NCI-H460 (cell line): ENCODE results near the gene RTKN. TPM values are rescaled to one million over a fixed set of nuclear protein-coding genes. Genes with fewer than 3 reads are reported as not detected.

ENCODE experiments used
- DNase-seq: peaks from one replicate; pipeline ENCODE4 v3.0.0-alpha.2; 2016; ENCODE audit warnings: low read depth; ENCODE audit errors: extremely low read depth
- total RNA-seq: library from RNA; depleted of rRNA; stranded (reverse); fragments of >200 nt; shearing (Covaris generic); gene quantifications from 2 replicates; pipeline ENCODE4 v1.2.3, GENCODE V29; 2014

Gene RTKN
- total RNA-seq, 1 experiment from 2014 or later: 15.7 TPM

GRCh38 chr2:74440378-74441169 lies 1.2 kb downstream of the RTKN start:
- peak; percentile 67 for DNase-seq

- no peak for DNase-seq
Observed at GRCh38 chr2:74439803-74440377, 1.8 kb downstream of the RTKN start.

- DNase-seq: no peak
Observed at GRCh38 chr2:74439373-74439772, 2.4 kb downstream of the RTKN start.

- no peak for DNase-seq
Observed at GRCh38 chr2:74438248-74438647, 3.5 kb downstream of the RTKN start.

GRCh38 chr2:74436848-74437695 lies 4.7 kb downstream of the RTKN start:
- DNase-seq: no peak

- DNase-seq: no peak
Observed at GRCh38 chr2:74436111-74436805, 5.5 kb downstream of the RTKN start.

GRCh38 chr2:74430502-74430901 lies 11.2 kb downstream of the RTKN start:
- DNase-seq: no peak

GRCh38 chr2:74429487-74430451 lies 12.0 kb downstream of the RTKN start:
- no peak for DNase-seq

- DNase-seq: no peak
Observed at GRCh38 chr2:74428675-74429074, 13.1 kb downstream of the RTKN start.

- DNase-seq: no peak
Observed at GRCh38 chr2:74427551-74427950, 14.2 kb downstream of the RTKN start.

- no peak for DNase-seq
Observed at GRCh38 chr2:74426181-74426758, 15.5 kb downstream of the RTKN start.

- no peak for DNase-seq
Observed at GRCh38 chr2:74425523-74425922, 16.2 kb downstream of the RTKN start.

- no peak for DNase-seq
Observed at GRCh38 chr2:74424995-74425406, 16.7 kb downstream of the RTKN start.

GRCh38 chr2:74424139-74424992 lies 17.4 kb downstream of the RTKN start:
- no peak for DNase-seq

GRCh38 chr2:74423231-74424095 lies 18.3 kb downstream of the RTKN start:
- no peak for DNase-seq

- DNase-seq: peak; percentile 79
Observed at GRCh38 chr2:74421221-74421870, 20.4 kb downstream of the RTKN start, which contains the start of the genes C2orf81 and WDR54. TSS of gene C2orf81 (minus strand) at chr2:74421619. CDS start at chr2:74421560, 59 bp downstream. TSS of gene WDR54 (plus strand) at chr2:74421730. CDS start at chr2:74422154, 424 bp downstream.
